DND-41 (cell line): ENCODE results near the gene APPL2.

Experiments used
- ATAC-seq: fragments of 200-7000 bp; cut with Tn5 transposase; 3 replicates; pipeline ENCODE4 v1.9.1; 2021; ENCODE audit warnings: low read depth; ENCODE audit not compliant: insufficient read depth
- DNase-seq: peaks from one replicate; pipeline ENCODE4 v3.0.0-alpha.2; 2020
- H2AFZ ChIP-seq: 2 replicates; pipeline ENCODE4 v1.6.0; 2012; ENCODE audit warnings: low read depth, low read length
- H3K27ac ChIP-seq: 2 replicates; pipeline ENCODE4 v1.5.1; 2012; ENCODE audit warnings: low read length, inconsistent platforms
- H3K27me3 ChIP-seq: fragments of 200-600 bp; sonication (generic); 2 replicates; pipeline ENCODE4 v1.6.0; 2012; ENCODE audit warnings: low read length, mild to moderate bottlenecking, inconsistent platforms; ENCODE audit not compliant: insufficient read depth, poor library complexity
- H3K36me3 ChIP-seq: 2 replicates; pipeline ENCODE4 v1.5.1; 2012; ENCODE audit warnings: low read length, inconsistent platforms; ENCODE audit not compliant: insufficient read depth
- H3K4me1 ChIP-seq: 2 replicates; pipeline ENCODE4 v1.5.1; 2012; ENCODE audit warnings: mild to moderate bottlenecking, low read length; ENCODE audit not compliant: insufficient read depth
- H3K4me2 ChIP-seq: 2 replicates; pipeline ENCODE4 v1.6.0; 2012; ENCODE audit warnings: mild to moderate bottlenecking, moderate library complexity, low read length, inconsistent platforms; ENCODE audit not compliant: insufficient read depth
- H3K4me3 ChIP-seq, 2 experiments: fragments of 200-600 bp in 1 of 2; shearing (Covaris generic) in 1 of 2; 2 replicates each; pipeline ENCODE4 v1.5.1; 2012 to 2016; ENCODE audit warnings: inconsistent platforms in 2 of 2, low read length in 2 of 2, mild to moderate bottlenecking in 2 of 2, low read depth in 1 of 2, moderate library complexity in 1 of 2
- H3K79me2 ChIP-seq: 2 replicates; pipeline ENCODE4 v1.6.0; 2012; ENCODE audit warnings: low read length, inconsistent platforms; ENCODE audit not compliant: insufficient read depth
- H3K9ac ChIP-seq: 2 replicates; pipeline ENCODE4 v1.6.0; 2012; ENCODE audit warnings: low read depth, mild to moderate bottlenecking, inconsistent platforms, low read length, moderate library complexity
- H3K9me3 ChIP-seq: 2 replicates; pipeline ENCODE4 v1.5.1; 2012; ENCODE audit warnings: low read length, moderate library complexity, mild to moderate bottlenecking, inconsistent platforms; ENCODE audit not compliant: insufficient read depth, severe bottlenecking
- H4K20me1 ChIP-seq: 2 replicates; pipeline ENCODE4 v1.6.0; 2012; ENCODE audit warnings: low read length; ENCODE audit not compliant: insufficient read depth
- CTCF ChIP-seq: IDR thresholded peaks from 2 replicates; pipeline ENCODE4 v1.5.1; 2012; ENCODE audit warnings: borderline replicate concordance, low read length, moderate library complexity, mild to moderate bottlenecking; ENCODE audit not compliant: poor library complexity, severe bottlenecking; ENCODE audit errors: extremely low read depth
- EZH2 ChIP-seq: IDR thresholded peaks from 3 replicates; pipeline ENCODE4 v1.6.1; 2012; ENCODE audit warnings: borderline replicate concordance, low read depth, mild to moderate bottlenecking, moderate library complexity, low read length, inconsistent platforms; ENCODE audit not compliant: severe bottlenecking

The APPL2 gene

DNA sequence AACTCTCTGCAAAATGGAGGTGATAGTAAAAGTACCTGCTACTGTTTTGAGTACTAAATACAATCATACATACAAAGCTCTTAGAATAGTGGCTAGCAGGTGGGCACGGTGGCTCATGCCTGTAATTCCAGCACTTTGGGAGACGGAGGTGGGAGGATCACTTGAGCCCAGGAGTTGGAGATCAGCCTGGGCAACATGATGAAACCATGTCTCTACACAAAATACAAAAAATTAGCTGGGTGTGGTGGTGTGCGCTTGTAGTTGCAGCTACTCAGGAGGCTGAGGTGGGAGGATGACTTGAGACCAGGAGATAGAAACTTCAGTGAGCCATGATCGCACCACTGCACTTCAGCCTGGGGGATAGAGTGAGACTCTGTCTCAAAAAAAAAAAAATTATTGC is 28.8 kb upstream of the APPL2 start:
- Histone ChIP-seq H3K27ac (no peak overlapping the region), H3K9ac (no peak overlapping the region), H4K20me1 (no peaks in the 10 kb centered on the region), H3K79me2 (no peaks in the 10 kb centered on the region), H2AFZ (no peak overlapping the region), H3K4me1 (no peaks in the 10 kb centered on the region), H3K4me2 (no peak overlapping the region), H3K4me3 (no peak overlapping the region), H3K27me3 (no peaks in the 10 kb centered on the region), H3K9me3 (no peaks in the 10 kb centered on the region), H3K36me3 (no peaks in the 10 kb centered on the region)
- no peak for ATAC-seq
- TF ChIP-seq CTCF (no peak), EZH2 (no peak)
- DNase-seq, result no peak

DNA sequence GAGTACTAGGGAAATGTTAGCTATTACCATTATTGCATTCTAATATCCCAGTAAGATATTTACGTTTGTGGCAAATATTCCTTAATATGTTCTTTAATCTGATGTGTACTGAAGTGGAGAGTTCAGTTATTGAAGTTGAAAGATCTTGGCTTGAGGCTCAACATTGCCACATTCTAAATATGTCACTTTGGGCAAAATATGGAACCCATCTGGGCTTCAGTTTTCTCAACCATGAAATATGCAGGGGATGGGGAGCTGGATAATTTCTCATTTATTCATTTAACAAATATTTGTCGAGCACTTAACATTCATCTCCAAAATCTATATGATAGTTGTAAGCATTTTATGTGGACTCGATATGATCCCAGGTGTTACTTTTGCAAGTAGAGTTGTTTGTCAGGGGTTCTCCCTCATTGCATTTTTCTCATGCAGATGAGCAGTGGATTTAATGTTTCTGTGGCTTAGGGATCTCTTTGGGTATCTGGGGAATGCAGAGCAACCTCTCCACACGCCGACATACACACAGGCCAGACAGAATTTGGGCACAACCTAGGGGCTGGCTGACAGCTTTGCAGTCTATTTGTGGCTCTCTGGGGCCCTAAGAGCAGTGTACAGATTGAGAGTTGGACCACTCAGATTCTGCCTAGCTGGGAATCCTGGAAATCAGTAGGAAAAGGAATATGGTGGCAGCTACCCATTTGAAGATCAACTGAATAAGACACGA is 26.6 kb upstream of the APPL2 start:
- no peak overlapping the region for H3K9ac ChIP-seq
- no peaks in the 10 kb centered on the region for H3K36me3 ChIP-seq
- H3K27ac ChIP-seq, result no peak overlapping the region
- H3K4me1 ChIP-seq, result no peaks in the 10 kb centered on the region
- H3K4me3 ChIP-seq, result no peak overlapping the region
- ATAC-seq (no peak), DNase-seq (no peak)
- H3K27me3 ChIP-seq, result no peaks in the 10 kb centered on the region
- no peaks in the 10 kb centered on the region for H3K9me3 ChIP-seq
- no peak overlapping the region for H2AFZ ChIP-seq
- H4K20me1 ChIP-seq, result no peaks in the 10 kb centered on the region
- no peak overlapping the region for H3K4me2 ChIP-seq
- TF ChIP-seq CTCF (no peak), EZH2 (no peak)
- no peaks in the 10 kb centered on the region for H3K79me2 ChIP-seq

DNA sequence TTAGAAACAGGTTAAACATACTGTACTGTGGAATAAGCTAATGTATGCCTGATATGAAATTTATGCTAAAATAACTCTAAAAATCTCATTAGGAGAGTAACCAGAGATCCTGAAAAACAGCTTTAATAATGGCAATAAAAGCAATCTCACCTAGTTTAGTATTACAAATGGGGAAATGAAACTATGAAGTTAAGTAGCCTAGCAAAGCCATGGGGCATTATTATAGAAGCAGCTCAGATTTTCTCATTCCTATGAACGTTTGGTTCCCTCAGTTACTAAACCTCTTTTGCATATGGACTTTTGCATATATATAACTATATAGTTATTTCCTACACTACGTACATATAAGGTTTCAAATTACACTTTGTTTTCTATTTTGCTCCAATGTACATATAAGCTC is 25.0 kb upstream of the APPL2 start:
- H3K36me3 ChIP-seq, result no peaks in the 10 kb centered on the region
- no peak overlapping the region for H3K4me3 ChIP-seq
- no peaks in the 10 kb centered on the region for H3K9me3 ChIP-seq
- no peaks in the 10 kb centered on the region for H3K79me2 ChIP-seq
- ATAC-seq (no peak), DNase-seq (no peak)
- no peak overlapping the region for H3K4me2 ChIP-seq
- H2AFZ ChIP-seq, result no peak overlapping the region
- H4K20me1 ChIP-seq, result no peaks in the 10 kb centered on the region
- no peaks in the 10 kb centered on the region for H3K27me3 ChIP-seq
- H3K27ac ChIP-seq, result no peak overlapping the region
- TF ChIP-seq CTCF (no peak), EZH2 (no peak)
- no peak overlapping the region for H3K9ac ChIP-seq
- no peaks in the 10 kb centered on the region for H3K4me1 ChIP-seq
